Measurements from ENCODE around the gene C16orf78. TPM values are rescaled to one million over a fixed set of nuclear protein-coding genes. Genes with fewer than 3 reads are reported as not detected.
A peak's percentile ranks its signal among the peaks of the same experiment; 100 is the strongest.
"Not testable (repeated sequence)": the region's sequence is repeated elsewhere in the genome, so short reads cannot be mapped to it uniquely, and the experiment has no call there.

The C16orf78 gene
- total and polyA plus RNA-seq, 4 donors, result not detected

DNA sequence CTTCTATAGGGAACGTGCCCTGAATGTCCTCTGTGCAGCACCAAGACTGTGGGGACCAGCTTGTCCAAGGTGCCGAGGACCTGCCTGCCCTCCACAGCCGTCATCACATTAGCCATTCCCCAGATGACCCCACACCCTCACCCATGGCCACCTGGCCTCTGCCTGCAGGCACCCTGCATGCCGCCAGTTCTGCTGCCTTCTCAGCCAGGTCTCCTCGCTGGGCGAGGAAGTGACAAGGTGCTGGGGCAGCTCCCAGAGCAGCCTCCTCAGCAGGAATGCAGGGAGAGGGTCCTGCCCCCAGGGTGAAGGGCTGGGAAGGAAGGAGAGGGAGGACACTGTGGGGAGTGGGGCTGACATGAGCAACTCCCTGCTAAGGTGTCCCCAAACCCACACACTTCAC lies 18.6 kb upstream of the C16orf78 start:
- Histone ChIP-seq H3K27ac (ENCODE audit: low read depth in 1 of 2, low read length in 2 of 2) (no peak overlapping the region), H3K36me3 (ENCODE audit: control insufficient read depth in 1 of 2, insufficient read depth in 2 of 2, low read length in 1 of 2) (no peaks in the 10 kb centered on the region), H3K9me3 (ENCODE audit: control insufficient read depth, low read length) (no peaks in the 10 kb centered on the region), H3K4me3 (ENCODE audit: low read length in 2 of 2) (no peak overlapping the region), H3K4me1 (ENCODE audit: control insufficient read depth in 1 of 2, insufficient read depth in 2 of 2, low read length in 2 of 2) (no peaks in the 10 kb centered on the region), H3K27me3 (ENCODE audit: control insufficient read depth in 1 of 2, insufficient read depth in 2 of 2, low read length in 1 of 2) (no peaks in the 10 kb centered on the region)
- DNase-seq (no peak), ATAC-seq (ENCODE audit: low FRiP score) (no peak)
- WGBS, 2 donors, result 76 to 77% methylated on average over 6 of the region's 6 CpGs
- intact Hi-C loops (cut with DNase I), result loop anchor here (5.0 kb wide), 1 partner anchor 668 kb away; no protein-coding TSS in a partner anchor

DNA sequence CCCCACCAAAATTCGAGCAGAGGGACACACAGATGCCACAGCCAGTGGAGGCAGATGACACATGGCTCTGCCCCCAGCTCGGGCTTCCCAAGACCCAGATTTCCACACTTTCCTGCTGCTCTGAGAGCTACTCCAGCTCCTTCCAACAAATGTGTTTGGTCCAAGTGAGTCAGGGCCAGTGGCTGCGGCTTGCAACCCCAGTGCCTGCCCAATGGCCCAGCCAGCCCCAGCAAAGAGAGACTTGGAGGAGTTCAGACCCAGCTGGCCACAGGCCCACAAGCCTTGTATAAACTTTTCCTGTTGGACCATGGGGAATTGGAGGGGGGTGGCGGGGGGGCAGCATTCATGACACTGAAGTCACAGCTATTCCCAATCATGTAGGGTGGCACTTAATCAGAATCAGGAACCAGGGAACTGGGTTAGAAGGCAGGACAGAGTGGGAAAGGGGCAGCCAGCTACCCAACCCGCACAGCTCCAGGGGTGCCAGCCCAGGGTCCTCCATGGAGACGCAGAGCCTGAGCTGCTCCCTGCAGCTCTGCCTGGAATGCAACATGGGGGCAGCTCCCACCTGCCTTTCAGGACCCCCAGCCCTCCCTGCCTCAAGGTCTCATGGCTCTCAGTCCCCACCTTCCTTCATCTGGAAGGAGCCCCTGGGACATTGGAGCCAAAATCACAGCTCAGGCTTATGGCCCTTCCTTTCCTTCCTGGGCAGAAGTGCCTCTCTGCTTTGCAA lies 17.5 kb upstream of the C16orf78 start:
- H3K27ac ChIP-seq (ENCODE audit: low read depth in 1 of 2, low read length in 2 of 2), result no peak overlapping the region
- 42 to 47% methylated on average over 6 of the region's 6 CpGs for WGBS, 2 donors
- H3K27me3 ChIP-seq (ENCODE audit: control insufficient read depth in 1 of 2, insufficient read depth in 2 of 2, low read length in 1 of 2), result no peaks in the 10 kb centered on the region
- H3K36me3 ChIP-seq (ENCODE audit: control insufficient read depth in 1 of 2, insufficient read depth in 2 of 2, low read length in 1 of 2), result no peaks in the 10 kb centered on the region
- intact Hi-C loops (cut with DNase I), result no loop called here
- H3K9me3 ChIP-seq (ENCODE audit: control insufficient read depth, low read length), result no peaks in the 10 kb centered on the region
- no peaks in the 10 kb centered on the region for H3K4me1 ChIP-seq (ENCODE audit: control insufficient read depth in 1 of 2, insufficient read depth in 2 of 2, low read length in 2 of 2)
- DNase-seq, result peak; percentile 71 to 82
- peak; percentile 55 for ATAC-seq (ENCODE audit: low FRiP score)
- no peak overlapping the region for H3K4me3 ChIP-seq (ENCODE audit: low read length in 2 of 2)

DNA sequence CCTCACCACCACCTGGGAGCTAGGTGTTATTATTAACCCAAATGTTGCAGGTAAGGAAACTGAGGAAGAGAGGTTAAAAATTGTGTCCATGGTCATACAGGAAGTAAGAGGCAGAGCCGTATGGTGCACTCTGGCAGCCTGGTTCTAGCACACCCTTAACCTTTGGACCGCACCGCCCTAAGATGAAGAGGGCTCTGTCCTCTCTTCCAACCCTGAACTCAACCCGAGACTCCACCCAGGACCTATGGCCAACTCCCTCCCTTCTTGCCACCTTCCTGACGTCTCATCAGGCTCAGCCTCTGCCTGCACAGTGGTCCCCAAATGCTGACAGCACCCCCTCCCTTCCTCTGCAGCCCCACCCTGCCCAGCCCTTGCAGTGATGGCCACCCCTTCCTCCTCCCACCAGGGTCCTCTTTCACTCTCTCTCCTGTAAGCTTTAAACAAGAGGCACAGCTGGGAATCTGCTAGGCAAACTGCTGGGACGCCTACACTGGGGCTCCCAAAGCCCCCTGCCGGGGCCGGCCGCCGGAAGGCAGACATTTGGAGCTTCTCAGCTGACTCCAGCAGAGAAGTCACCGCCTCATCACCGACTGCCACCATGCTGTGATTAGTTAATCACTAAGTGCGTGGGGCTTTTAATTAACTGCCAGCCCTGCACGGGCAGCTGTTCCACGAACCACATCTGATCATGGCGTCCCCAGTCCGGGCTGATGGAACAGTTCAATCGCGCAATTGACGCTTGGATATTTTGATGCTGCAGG lies 16.7 kb upstream of the C16orf78 start:
- no peak overlapping the region for H3K27ac ChIP-seq (ENCODE audit: low read depth in 1 of 2, low read length in 2 of 2)
- H3K4me3 ChIP-seq (ENCODE audit: low read length in 2 of 2), result no peak overlapping the region
- 47 to 48% methylated on average over 20 of the region's 20 CpGs for WGBS, 2 donors
- no peaks in the 10 kb centered on the region for H3K4me1 ChIP-seq (ENCODE audit: control insufficient read depth in 1 of 2, insufficient read depth in 2 of 2, low read length in 2 of 2)
- no peak for DNase-seq
- intact Hi-C loops (cut with DNase I), result no loop called here
- ATAC-seq (ENCODE audit: low FRiP score), result no peak
- H3K9me3 ChIP-seq (ENCODE audit: control insufficient read depth, low read length), result no peaks in the 10 kb centered on the region
- no peaks in the 10 kb centered on the region for H3K27me3 ChIP-seq (ENCODE audit: control insufficient read depth in 1 of 2, insufficient read depth in 2 of 2, low read length in 1 of 2)
- H3K36me3 ChIP-seq (ENCODE audit: control insufficient read depth in 1 of 2, insufficient read depth in 2 of 2, low read length in 1 of 2), result no peaks in the 10 kb centered on the region

DNA sequence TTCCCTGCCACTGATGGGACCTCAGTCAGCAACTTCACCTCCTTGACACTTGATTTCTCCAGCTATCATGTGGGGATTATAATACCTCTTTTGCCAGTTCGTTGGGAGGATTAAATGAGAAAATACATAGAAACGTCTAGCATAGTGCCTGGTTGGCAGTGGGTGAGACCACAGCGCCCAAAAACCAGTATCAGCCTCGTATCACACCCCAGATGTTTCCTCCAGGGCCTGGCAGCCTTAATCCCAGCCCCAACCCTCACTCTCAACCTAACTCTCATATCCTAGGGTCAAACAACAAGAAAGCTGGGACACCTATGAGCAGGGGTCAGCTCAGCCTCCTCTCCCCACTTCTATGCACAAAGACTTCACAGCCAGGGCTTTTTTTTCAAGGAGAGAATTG lies 14.0 kb upstream of the C16orf78 start:
- Histone ChIP-seq H3K9me3 (ENCODE audit: control insufficient read depth, low read length) (no peaks in the 10 kb centered on the region), H3K4me3 (ENCODE audit: low read length in 2 of 2) (no peak overlapping the region), H3K36me3 (ENCODE audit: control insufficient read depth in 1 of 2, insufficient read depth in 2 of 2, low read length in 1 of 2) (no peaks in the 10 kb centered on the region), H3K4me1 (ENCODE audit: control insufficient read depth in 1 of 2, insufficient read depth in 2 of 2, low read length in 2 of 2) (no peaks in the 10 kb centered on the region), H3K27me3 (ENCODE audit: control insufficient read depth in 1 of 2, insufficient read depth in 2 of 2, low read length in 1 of 2) (peaks cover 0 to 2% of the 10 kb centered on the region in 2 donors), H3K27ac (ENCODE audit: low read depth in 1 of 2, low read length in 2 of 2) (no peak overlapping the region)
- intact Hi-C loops (cut with DNase I), result no loop called here
- DNase-seq (no peak), ATAC-seq (ENCODE audit: low FRiP score) (no peak)
- WGBS, 2 donors, result 56 to 61% methylated on average over 4 of the region's 4 CpGs

DNA sequence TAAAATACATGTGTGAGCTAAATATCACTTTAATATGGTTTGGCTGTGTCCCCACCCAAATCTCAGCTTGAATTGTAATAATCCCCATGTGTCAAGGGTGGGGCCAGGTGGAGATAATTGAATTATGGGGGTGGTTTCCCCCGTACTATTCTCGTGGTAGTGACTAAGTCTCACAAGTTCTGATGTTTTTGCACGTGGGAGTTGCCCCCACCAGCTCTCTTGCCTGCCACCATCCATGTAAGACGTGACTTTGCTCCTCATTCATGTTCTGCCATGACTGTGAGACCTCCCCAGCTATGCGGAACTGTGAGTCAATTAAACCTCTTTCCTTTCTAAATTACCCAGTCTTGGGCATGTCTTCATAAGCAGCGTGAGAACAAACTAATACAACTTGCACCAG lies 11.9 kb upstream of the C16orf78 start:
- WGBS, 2 donors, result 80% methylated on average over 6 of the region's 6 CpGs
- H3K4me3 ChIP-seq (ENCODE audit: low read length in 2 of 2); H3K27me3 ChIP-seq (ENCODE audit: control insufficient read depth in 1 of 2, insufficient read depth in 2 of 2, low read length in 1 of 2); H3K4me1 ChIP-seq (ENCODE audit: control insufficient read depth in 1 of 2, insufficient read depth in 2 of 2, low read length in 2 of 2); H3K9me3 ChIP-seq (ENCODE audit: control insufficient read depth, low read length); H3K27ac ChIP-seq (ENCODE audit: low read depth in 1 of 2, low read length in 2 of 2); DNase-seq; ATAC-seq (ENCODE audit: low FRiP score); H3K36me3 ChIP-seq (ENCODE audit: control insufficient read depth in 1 of 2, insufficient read depth in 2 of 2, low read length in 1 of 2); intact Hi-C loops (cut with DNase I): not testable (repeated sequence)

DNA sequence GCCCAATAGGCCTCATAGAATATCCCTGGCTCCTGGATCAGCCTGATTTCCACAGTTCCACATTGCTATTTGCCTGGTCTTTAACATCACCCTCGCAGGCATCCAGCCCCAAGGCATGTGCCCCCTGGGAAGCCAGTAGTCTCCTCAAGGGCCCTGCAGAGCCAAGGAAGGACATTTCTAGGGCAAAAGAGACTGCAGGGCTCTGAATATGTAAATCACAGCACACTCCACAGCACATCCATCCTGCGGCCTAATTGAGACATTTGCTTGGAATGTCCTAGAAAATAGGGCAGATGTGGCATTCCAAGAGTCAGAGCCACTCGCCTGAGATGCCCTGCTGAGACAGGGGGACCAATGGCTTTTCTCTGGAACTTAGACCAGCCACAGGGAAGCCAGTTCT lies 11.4 kb upstream of the C16orf78 start:
- H3K27me3 ChIP-seq (ENCODE audit: control insufficient read depth in 1 of 2, insufficient read depth in 2 of 2, low read length in 1 of 2), result peaks cover 0 to 2% of the 10 kb centered on the region in 2 donors
- no peak overlapping the region for H3K27ac ChIP-seq (ENCODE audit: low read depth in 1 of 2, low read length in 2 of 2)
- ATAC-seq (ENCODE audit: low FRiP score) (no peak), DNase-seq (no peak)
- intact Hi-C loops (cut with DNase I), result no loop called here
- 65 to 72% methylated on average over 3 of the region's 3 CpGs for WGBS, 2 donors
- no peaks in the 10 kb centered on the region for H3K36me3 ChIP-seq (ENCODE audit: control insufficient read depth in 1 of 2, insufficient read depth in 2 of 2, low read length in 1 of 2)
- no peak overlapping the region for H3K4me3 ChIP-seq (ENCODE audit: low read length in 2 of 2)
- H3K4me1 ChIP-seq (ENCODE audit: control insufficient read depth in 1 of 2, insufficient read depth in 2 of 2, low read length in 2 of 2), result no peaks in the 10 kb centered on the region
- H3K9me3 ChIP-seq (ENCODE audit: control insufficient read depth, low read length), result no peaks in the 10 kb centered on the region

DNA sequence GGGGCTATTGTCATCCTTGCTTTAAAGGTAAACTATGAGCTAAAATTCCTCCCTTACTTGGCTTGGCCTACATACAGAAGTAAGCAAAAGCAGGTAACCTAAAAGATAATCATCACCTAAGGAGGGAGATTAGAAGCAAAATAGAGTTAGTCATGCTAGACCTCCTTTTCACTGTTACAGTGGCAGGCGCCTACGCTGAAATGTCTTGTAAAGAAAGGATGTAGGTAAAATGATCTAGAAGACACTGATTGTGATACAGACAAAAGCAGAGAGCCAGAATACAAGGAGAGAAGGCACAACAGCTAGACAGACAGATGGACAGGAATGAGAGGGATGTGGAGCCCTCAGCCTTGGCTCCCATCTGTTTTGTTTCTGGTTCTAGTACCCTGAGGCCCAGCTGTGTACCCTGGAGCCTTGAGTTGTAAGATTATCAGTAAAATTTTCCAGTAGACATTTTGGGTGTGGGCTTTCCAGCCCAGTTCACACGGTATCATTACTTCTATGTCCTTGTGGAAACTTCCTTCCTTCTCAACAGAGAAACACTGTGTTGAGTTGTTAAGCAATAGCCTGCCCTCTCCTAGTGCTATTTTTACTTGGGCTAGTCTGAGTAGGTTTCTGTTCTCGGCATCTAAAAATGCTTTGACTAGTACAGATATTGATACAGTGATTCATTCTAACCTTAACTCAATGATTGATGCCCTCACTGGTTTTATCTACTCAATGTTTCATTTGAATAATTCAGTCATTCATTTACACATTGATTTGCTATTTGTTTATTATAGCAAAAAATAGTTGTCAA lies 7.7 kb upstream of the C16orf78 start:
- DNase-seq, result no peak
- H3K4me1 ChIP-seq (ENCODE audit: control insufficient read depth in 1 of 2, insufficient read depth in 2 of 2, low read length in 2 of 2), result no peaks in the 10 kb centered on the region
- intact Hi-C loops (cut with DNase I), result no loop called here
- H3K27ac ChIP-seq (ENCODE audit: low read depth in 1 of 2, low read length in 2 of 2), result no peak overlapping the region
- H3K36me3 ChIP-seq (ENCODE audit: control insufficient read depth in 1 of 2, insufficient read depth in 2 of 2, low read length in 1 of 2), result no peaks in the 10 kb centered on the region
- 68 to 71% methylated on average over 4 of the region's 4 CpGs for WGBS, 2 donors
- H3K4me3 ChIP-seq (ENCODE audit: low read length in 2 of 2), result no peak overlapping the region
- H3K27me3 ChIP-seq (ENCODE audit: control insufficient read depth in 1 of 2, insufficient read depth in 2 of 2, low read length in 1 of 2), result peaks cover 0 to 2% of the 10 kb centered on the region in 2 donors
- no peaks in the 10 kb centered on the region for H3K9me3 ChIP-seq (ENCODE audit: control insufficient read depth, low read length)
- ATAC-seq (ENCODE audit: low FRiP score), result no peak

DNA sequence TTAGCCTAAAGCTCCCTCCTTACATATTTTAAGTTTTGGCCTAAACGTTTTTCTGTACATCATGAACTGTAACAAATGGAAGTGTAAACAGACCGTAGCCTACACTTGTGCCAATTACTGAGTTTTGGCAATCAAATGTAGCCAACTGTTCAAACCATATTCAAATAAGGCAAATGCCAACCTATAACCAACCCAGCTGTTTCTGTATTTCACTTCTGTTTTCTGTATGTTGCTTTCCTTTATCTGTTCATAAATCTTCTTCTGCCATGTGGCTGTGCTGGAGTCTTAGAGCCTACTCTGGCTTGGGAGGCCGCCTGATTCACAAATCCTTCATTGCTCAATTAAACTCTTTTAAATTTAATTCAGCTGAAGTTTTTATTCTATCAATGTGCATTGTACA lies 6.9 kb upstream of the C16orf78 start:
- Histone ChIP-seq H3K4me3 (ENCODE audit: low read length in 2 of 2) (no peak overlapping the region), H3K36me3 (ENCODE audit: control insufficient read depth in 1 of 2, insufficient read depth in 2 of 2, low read length in 1 of 2) (no peaks in the 10 kb centered on the region), H3K27ac (ENCODE audit: low read depth in 1 of 2, low read length in 2 of 2) (no peak overlapping the region), H3K27me3 (ENCODE audit: control insufficient read depth in 1 of 2, insufficient read depth in 2 of 2, low read length in 1 of 2) (peaks cover 0 to 2% of the 10 kb centered on the region in 2 donors), H3K4me1 (ENCODE audit: control insufficient read depth in 1 of 2, insufficient read depth in 2 of 2, low read length in 2 of 2) (no peaks in the 10 kb centered on the region), H3K9me3 (ENCODE audit: control insufficient read depth, low read length) (no peaks in the 10 kb centered on the region)
- ATAC-seq (ENCODE audit: low FRiP score) (no peak), DNase-seq (no peak)
- intact Hi-C loops (cut with DNase I), result no loop called here
- WGBS, 2 donors, result 57 to 60% methylated on average over 3 of the region's 3 CpGs

Measured in aorta (tissue), 5 donors.